GM21360 (cell line): ENCODE data around the gene COLEC11.

Experiments
- ATAC-seq: cut with Tn5 transposase; IDR thresholded peaks from one replicate; pipeline ENCODE4 v1.9.1; 2021; ENCODE audit warnings: mild to moderate bottlenecking, moderate library complexity; ENCODE audit not compliant: unreplicated experiment

The COLEC11 gene

GRCh38 chr2:3670376-3670775 lies 75.5 kb downstream of the COLEC11 start:
- ATAC-seq: no peak

- no peak for ATAC-seq
Observed at GRCh38 chr2:3670941-3671340, 76.0 kb downstream of the COLEC11 start.

- no peak for ATAC-seq
Observed at GRCh38 chr2:3672861-3673678, 78.2 kb downstream of the COLEC11 start.

DNA sequence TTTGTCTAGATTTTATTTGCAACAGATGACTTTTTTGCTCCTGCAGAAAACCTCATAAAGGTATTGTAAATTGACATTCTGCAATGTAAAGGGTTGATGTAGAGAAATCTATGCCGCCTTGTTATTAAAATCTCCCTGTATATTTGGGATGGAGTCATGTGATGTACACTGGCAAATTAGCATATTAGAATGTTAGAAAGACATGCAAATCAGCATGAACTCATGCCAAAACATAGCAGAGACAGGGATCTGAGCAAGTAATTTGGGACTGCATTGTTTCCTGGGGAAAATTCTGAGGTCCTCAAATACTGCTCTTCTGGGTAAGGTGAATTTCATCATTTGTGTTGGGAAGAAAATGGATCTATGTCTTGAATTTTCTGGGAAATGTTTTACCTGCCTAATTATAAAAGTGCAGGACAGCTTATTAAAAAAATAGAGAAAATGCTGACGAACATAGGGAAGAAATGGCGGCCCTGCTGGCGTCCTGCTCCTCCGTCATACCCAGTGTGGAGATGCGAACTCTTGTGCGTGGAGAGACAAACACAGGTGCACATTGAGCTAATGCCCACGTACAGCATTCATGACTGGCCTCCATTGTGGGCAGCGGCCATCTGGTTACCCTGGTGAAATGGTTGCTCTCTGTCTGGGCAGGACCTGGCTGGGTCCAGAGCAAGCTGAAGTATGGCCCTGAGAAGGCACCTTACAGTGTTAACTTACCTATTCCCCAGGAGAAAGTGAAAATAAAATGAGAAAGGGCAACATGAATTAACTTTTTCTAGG lies 79.3 kb downstream of the COLEC11 start:
- no peak for ATAC-seq

DNA sequence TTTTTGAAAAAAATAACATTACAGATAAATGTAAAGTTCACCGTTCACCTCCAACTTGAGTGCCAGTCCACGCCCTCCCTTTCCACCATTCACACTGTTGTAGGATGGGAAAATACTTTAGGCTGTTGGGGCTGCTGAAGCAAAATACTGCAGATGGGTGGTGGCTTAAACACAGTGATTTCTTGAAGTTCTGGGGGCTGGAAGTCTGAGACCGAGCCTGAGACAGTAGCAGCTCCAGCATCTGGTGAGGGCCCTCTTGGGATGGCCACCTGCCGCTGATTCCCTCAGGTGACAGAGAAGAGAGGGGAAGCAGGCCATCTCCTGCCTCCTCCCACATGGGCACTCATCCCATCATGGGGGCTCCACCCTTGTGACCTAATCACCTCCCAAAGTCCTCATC lies 80.8 kb downstream of the COLEC11 start:
- no peak for ATAC-seq

- ATAC-seq: no peak
Observed at GRCh38 chr2:3677436-3677835, 82.5 kb downstream of the COLEC11 start.

DNA sequence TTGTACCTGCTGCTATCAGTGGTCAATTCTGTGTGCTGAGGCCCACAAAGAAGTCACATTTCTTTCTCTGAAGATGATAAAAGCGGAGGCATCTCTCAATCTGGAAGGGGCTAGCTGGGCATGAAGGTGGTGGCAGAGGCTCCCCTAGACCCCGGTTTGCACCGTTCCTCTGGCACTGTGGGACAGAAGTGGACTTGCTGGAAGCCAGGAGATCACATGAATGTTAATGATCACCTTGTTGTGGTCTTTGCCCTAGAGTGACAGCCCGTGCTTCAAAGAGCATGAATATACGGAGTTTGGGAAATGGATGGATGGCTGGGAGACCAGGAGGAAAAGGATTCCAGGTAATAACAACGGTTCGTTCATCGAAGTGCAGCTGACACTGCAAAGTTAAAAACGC lies 83.3 kb downstream of the COLEC11 start:
- no peak for ATAC-seq

- ATAC-seq: no peak
Observed at GRCh38 chr2:3679180-3679579, 84.3 kb downstream of the COLEC11 start.

DNA sequence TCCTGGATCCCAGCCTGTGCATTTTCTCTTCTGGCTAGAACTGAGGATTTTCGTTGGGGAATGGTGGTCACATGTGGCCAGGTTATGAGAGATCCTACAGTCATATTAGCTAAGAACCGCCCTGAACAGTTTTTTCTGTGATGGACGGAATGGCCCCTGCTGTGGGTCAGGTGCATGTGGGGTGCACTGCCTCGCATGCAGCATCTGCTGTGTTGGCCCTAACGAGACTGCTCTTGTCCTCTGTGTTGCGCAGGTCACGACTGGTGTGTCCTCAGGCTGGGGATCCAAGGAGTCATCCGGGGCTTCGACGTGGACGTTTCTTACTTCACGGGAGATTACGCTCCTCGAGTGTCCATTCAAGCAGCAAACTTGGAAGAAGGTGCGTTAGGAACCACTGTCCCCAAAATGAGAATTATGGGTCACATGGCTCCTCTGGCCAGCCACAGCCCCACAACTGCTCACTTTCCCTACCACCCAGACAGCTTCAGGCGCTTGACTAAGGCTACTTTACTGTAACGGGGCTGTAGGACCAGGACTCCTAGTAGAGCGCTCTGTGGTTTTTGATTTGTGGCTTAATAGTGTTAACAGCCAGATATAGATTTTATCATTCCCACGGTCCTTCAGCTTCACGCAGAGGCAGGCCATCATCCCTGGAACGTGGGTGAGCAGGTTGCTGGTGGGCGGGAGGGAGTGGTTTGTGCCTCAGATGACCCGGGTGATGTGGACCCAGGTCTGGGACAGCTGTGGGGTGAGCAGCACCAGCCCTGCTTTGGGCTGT lies 84.9 kb downstream of the COLEC11 start:
- ATAC-seq: no peak

DNA sequence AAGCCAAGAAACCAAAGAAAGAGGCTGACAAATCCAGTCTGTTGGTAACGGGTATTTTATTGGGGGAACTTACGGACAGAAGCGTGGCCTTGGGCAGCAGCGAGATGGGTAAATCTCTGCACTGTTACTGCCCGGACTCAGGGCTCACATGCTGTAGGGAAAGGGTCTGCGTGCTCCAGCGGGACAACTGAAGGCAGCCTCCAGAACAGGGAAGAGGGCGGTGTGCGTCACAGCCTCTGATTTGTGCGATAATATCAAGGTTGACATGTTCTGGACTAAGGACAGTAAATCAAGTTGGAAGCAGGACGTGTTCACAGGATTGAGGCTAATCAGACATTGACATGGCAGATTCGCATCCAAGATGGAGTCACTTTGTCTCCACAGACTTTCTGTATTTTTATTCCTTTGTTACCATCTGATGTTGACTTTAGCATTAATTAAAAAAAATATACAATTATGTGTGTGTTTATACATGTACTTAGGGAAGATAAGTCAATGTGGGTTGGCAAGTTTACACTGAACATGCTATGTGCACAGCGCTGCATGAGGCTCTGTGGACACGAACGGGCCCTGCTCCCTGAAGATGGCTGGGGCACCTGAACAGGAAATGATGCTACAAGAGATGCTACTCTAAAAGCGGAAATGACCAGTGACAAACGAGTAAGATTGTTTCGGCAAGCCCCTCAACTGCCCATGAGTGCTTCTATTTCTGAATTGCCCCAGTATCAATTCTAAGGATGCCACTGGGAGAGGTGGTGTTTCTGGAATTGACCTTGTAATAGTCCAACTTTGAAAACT lies 85.8 kb downstream of the COLEC11 start:
- no peak for ATAC-seq

GRCh38 chr2:3681625-3682024 lies 86.7 kb downstream of the COLEC11 start:
- ATAC-seq: no peak

- no peak for ATAC-seq
Observed at GRCh38 chr2:3682811-3683210, 87.9 kb downstream of the COLEC11 start.

DNA sequence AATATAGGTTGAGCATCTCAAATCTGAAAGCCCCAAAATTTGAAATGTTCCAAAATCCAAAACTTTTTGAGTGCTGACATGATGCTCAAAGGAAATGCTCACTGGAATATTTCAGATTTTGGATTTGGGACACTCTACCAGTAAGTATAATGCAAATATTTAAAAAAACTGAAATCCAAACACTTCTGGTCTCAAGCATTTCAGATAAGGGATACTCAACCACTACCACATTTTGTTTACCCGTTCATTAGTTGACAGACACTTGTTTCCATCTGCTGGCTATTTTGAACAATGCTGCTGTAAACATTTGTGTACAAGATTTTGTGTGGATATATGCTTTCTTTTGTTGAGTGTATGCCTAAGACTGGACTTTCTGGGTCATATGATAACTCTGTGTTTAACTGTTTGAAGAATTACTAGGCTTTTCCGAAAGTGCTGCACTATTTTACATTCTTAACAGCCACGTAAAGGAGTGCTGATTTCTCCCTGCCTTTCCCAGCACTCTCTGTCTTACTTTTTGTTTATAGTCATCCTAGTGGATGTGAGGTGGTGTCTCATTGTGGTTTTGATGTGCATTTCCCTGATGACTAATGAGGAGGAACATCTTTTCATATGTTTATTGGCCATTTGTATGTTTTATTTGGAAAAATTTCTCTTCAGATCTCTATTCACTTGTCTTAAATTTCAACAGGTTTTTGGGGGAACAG lies 89.0 kb downstream of the COLEC11 start:
- no peak for ATAC-seq

- no peak for ATAC-seq
Observed at GRCh38 chr2:3689998-3690748, 95.3 kb downstream of the COLEC11 start.

DNA sequence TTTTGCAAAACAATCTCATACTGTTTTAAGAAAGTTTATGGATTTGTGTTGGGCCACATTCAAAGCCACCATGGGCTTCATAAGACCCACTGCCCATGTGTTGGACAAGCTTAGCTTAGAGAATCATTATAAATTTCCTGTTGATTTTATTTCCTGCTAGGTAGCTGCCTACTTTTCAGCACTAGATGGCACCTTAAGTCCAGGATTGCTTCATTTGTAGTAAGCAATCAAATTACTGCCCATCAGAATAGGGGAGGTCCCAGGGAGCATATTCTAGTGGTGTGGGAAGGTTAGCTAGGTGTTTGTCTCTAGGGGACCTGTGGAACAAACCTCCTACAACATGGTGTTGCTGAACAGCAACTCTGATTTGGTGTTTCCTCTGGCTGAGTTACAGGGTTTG lies 97.5 kb downstream of the COLEC11 start:
- no peak for ATAC-seq
